ENCODE results near the gene JOSD1.

DNA sequence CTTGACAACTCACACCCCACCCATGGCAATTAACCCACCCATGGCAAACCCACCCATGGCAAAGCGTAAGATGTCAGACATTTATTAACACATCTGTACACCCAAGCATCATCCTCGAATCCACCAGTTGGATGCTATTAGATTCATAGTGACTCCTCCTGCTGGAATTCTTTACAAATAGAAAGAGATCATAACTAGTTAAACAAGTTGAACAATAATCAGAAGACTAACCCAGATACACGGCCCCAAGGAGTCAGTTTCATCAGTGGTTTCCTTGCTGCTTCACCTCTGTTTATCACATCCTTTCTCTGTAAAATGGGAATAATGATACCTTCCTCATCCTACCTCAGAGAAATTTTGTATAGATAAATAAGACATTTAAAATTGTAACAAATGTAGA, 10.1 kb upstream of the JOSD1 start:
- TF ChIP-seq, protein P1, sequence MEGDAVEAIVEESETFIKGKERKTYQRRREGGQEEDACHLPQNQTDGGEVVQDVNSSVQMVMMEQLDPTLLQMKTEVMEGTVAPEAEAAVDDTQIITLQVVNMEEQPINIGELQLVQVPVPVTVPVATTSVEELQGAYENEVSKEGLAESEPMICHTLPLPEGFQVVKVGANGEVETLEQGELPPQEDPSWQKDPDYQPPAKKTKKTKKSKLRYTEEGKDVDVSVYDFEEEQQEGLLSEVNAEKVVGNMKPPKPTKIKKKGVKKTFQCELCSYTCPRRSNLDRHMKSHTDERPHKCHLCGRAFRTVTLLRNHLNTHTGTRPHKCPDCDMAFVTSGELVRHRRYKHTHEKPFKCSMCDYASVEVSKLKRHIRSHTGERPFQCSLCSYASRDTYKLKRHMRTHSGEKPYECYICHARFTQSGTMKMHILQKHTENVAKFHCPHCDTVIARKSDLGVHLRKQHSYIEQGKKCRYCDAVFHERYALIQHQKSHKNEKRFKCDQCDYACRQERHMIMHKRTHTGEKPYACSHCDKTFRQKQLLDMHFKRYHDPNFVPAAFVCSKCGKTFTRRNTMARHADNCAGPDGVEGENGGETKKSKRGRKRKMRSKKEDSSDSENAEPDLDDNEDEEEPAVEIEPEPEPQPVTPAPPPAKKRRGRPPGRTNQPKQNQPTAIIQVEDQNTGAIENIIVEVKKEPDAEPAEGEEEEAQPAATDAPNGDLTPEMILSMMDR (IDR thresholded peaks at IDR 0.05): no peak
- TF ChIP-seq POLR2A (IDR thresholded peaks at IDR 0.05): no peak
